GM19328 (cell line): ENCODE measurements around the gene OTOG.

ENCODE experiments used
- ATAC-seq: cut with Tn5 transposase; IDR thresholded peaks from one replicate; pipeline ENCODE4 v1.9.1; 2021; ENCODE audit warnings: mild to moderate bottlenecking, moderate library complexity; ENCODE audit not compliant: unreplicated experiment

Gene OTOG

DNA sequence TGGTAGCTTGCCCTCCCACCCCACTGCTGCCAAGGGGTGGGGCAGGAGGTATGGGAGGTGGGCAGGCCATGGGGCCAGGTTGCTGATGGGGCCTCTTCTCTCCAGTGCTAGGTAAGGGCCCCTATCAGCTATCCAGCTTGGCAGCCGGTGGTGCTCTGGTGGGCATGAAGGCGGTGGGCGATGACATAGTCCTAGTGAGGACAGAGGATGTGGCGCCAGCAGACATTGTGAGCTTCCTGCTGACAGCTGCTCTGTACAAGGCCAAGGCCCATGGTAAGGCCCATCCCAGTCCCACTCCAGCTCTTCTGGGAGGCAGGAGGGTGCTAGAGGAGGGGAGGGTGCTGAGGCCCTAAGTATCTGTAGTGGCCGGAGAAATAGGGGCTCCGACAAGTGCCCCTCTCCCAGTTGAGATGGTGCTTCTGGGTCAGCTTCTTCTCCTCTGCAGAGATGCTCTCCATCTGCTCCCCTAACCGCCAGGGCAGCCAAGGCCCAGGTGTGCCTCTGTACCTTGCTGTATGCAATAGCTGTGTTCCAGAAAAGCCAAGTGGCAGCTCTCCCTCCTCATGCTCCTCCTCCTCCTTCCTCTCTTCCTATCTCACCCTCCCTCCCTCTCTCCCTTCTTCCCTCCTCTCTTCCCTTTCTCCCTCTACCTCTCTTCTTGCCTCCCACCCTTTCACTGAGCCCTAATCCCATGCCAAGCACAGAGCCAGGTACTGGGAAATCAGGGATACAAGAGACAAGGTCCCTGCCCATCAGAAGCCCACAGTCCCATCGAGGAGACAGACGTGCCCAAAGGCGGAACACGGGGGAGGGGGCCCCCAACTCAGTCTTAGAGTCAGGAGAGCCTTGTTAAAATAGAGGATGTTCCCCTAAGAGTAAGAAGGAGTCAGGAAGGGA, 55.3 kb downstream of the OTOG start:
- no peak for ATAC-seq

DNA sequence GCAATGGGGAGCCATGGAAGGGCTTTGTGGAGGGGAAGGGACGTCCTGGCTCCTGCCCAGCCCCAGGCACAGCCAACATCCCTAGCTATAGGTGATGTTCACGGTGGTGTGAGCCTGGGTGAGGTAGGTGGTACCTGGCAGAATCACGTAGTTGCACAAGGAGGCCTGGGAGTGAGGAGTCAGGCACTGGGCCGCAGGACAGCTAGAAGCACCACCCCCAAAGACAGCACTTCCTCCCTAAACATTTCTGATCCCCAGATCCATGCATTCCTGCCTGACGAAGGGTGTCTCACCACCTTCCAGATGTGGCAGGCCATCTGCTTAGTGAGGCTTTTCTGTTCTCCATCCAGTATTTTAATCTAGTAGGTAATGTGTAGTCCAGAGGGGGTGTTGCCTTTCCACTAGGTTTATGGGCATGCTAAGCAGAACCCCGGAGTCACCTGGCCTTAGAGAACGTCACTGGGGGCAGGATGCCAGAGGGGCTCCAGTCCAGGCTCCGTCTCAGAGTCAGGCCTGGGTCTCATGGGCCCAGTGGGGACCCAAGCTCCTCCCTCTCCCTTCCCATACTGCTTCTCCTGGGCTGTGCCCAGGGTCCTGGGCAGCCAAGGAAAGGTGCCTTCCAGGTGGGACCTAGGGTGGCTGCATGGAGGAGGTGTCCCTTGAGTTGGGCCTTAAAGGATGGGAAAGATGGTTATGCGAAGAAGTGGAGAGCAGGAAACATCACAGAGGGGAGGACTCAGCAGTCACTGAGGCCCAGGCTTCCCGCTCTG, 56.2 kb downstream of the OTOG start:
- ATAC-seq, result no peak

DNA sequence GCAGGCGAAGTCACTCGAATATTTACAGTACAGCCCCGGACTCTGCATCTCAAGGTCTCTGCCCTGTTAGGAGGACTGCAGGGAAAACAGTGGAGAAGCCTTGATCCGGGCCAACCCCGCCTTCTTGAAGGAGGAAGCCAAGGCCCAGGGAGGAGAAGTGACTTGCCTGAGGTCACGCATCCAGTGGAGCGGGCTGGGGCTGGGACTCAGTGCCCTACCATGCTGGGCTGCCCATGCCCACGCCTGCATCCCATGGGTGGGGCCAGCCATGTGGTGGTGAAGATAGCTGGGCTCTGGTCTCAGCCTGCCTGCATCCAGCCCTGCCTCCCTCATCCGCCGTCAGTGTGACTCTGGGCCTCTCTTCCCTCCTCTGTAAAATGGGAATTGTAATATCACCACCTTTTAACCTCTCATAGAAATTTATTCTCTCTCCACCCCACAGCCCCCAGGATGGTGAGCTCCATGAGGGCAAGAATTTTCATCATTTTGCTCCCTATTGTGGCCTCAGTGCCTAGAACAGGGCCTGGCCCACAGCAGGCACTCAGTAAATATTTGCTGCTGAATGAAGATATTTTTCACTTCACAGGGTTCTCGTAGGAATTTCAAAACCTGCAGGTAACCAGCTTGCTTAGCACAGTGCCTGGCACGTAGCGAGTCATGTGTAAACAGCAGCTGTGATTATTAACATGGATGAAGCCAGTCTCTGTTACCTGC, 57.3 kb downstream of the OTOG start:
- ATAC-seq, result no peak

DNA sequence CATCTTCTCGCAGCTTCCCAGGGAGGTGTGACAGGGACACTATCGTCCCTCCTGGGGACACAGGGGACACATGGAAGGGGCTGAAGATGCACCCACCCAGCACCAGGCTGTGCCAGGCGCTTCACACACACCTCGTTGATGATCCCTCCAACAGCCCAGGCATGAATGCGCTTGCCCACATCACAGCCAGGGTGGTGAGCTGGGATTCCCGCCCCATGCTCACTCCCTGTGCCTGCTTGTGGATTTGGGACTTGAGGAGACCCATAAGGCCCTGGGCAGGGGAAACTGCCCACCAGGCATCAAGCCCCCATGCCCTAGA, 57.8 kb downstream of the OTOG start:
- no peak for ATAC-seq

DNA sequence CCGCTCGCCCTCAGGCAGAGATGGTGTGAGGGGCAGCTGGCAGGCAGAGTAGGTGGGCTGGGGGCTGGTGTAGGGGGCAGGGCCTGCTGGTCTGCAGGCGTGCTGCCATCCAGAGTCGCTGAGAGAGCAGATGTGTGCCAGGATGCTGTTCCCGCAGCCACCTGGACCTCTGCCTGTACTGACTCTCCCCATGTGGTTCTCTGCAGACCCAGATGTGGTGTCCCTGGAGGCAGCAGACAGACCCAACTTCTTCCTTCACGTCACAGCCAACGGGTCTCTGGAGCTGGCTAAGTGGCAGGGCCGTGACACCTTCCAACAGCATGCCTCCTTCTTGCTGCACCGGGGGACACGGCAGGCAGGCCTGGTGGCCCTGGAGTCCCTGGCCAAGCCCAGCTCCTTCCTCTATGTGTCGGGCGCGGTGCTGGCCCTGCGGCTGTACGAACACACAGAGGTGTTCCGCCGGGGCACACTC, 58.6 kb downstream of the OTOG start:
- no peak for ATAC-seq

DNA sequence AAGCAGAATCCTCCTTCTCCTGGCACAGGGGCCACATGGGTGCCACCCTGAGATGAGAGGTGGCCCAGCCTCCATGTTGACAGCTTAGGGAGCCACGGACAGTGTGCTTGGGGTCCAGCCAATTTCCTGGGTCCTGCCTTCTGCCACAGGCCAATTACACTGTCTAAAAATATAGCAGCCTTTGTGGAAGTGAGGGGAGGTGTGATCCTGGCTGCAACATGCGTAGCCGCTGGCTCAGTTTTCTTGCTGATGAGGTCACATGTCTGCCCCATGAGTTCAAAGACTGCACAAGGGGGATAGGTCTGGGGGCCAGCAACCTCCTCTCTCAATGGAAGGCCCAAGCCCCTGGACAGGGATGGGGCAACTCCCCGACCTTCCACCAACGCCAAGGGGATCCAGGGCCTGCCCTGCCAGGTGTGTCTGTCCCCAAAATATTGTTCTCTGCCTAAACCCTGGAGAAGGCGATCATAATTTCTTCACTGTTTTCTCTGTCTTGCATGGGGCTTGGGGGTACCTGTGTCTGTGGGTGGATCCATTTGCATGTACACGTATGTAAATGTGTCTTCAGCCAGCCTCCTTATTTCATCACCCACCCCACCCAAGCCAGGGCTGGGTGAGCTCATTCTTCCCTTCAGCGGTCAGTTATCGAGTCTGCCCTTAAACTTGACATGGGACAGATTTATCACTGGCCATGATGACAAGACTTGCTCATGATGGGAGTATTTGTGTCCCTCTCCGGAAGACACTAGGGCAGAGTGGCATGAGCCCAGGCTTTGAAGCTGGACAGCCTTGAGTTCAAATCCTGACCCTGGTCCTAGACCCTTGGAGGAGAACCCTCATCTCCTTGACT, 59.4 kb downstream of the OTOG start:
- ATAC-seq, result no peak

DNA sequence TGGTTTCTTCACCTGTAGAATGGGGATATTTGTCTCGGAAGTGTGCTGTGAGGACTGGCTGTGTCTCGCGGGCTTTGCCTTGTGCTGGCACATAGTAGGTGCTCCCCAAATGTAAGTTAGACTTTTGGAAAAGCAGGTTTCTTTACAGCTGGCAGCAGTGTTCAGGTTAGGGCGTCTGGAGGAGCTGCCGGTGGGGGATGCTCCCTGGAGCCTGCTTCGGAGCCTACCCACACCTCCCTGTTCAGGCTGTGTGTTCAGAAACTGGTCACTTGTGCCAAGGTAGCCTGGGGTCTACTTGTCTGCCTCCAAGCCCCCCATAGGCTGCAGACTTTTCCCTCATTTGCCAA, 60.0 kb downstream of the OTOG start:
- no peak for ATAC-seq

DNA sequence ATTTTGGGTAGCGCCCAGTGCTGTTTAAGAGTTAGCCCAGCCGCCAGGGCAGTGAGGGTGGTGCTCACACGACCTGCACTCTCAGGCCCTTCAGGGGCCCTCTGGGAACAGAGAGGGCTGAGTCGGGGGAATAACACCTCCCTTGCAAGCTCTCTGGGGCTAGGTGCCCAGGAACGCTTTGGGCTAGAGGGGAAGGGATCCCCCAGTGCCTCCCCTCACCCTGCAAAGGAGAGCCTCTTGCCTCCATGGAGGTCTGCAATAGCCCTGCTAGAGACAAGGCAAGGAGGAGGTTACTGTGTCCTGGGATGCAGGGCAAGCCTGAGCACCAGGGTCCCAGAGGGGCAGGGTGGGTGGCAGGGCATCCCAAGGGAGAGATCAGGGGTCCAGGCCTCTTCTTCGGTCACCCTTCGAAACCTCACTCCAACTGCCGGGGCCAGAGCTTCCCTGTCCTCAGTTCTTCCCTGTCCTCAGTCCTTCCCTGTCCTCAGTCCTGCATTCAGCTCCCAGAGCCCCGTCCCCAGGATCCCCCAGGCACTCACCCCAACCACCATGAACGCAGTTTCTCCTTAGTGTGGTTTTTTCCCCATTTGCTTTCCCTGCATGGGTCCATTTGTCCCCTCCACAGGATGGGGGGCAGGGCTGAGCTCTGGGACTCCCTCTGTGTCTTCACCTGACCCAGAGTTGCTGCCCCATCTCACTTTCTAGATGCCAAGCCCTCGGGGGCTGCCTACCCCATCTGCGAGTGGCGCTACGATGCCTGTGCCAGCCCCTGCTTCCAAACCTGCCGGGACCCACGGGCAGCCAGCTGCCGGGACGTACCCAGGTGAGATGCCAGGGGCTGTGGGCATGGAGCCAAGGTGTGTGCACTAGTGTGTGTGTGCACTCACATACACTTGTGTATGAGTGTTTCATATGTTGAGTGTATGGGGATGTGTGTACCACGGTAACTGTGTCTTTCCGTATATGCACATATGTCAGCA, 60.8 kb downstream of the OTOG start:
- ATAC-seq, result no peak

DNA sequence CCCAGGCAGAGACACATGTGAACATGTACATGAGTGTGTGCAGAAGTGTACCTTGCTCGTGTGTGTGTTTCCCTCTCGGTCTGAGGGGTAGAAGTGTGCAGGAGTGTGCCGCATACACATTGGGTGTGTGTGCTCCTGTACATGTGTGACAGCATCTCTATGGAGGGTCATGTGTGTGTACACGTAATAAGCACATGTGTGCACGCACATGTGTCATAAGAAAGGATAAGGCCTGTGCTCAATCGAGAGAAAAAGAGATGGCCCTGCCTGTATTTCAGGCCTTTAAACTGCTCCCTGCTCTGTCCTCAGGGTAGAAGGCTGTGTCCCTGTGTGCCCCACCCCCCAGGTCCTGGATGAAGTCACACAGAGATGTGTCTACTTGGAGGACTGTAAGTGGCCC, 61.8 kb downstream of the OTOG start:
- ATAC-seq, result no peak

DNA sequence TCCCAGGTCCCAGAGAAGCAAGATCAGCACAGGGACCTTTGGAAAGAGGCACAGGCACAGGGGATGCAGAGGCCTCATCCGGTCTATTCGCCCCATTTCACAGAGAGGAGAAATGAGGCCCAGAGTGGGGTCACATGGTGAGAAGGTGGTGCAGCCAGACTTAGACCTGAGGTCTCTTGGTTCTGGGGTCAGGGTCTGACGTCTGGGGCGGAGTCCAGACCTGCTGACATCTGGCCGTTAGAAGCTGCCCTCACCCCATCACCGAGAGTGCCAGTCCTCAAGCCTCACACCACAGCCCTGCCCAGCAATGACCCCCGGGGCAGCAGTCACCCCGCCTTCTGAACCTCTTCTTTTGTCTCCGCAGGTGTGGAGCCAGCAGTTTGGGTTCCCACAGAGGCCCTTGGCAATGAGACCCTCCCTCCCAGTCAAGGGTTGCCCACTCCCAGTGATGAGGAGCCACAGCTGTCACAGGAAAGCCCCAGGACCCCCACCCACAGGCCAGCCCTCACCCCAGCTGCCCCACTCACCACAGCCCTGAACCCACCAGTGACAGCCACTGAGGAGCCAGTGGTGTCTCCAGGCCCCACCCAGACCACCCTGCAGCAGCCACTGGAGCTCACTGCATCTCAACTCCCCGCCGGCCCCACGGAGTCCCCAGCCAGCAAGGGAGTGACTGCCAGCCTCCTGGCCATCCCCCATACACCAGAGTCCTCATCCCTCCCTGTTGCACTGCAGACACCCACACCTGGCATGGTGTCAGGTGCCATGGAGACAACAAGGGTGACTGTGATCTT, 62.4 kb downstream of the OTOG start:
- ATAC-seq, result no peak

DNA sequence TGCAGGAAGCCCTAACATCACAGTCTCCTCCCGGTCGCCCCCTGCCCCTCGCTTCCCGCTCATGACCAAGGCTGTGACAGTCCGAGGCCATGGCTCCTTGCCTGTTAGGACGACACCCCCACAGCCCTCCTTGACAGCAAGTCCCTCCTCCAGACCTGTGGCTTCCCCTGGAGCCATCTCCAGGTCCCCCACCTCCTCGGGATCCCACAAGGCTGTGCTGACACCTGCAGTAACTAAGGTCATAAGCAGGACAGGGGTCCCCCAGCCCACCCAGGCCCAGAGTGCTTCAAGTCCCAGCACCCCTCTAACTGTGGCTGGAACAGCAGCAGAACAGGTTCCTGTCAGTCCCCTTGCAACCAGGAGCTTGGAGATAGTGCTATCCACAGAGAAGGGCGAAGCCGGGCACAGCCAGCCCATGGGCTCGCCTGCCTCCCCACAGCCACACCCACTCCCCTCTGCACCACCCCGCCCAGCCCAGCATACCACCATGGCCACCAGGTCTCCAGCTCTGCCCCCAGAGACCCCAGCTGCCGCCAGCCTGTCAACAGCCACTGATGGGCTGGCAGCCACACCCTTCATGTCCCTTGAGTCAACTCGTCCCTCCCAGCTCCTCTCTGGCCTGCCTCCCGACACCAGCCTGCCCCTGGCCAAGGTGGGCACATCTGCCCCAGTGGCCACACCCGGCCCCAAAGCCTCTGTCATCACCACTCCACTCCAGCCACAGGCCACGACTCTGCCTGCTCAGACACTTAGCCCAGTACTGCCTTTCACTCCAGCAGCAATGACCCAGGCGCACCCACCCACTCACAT, 63.2 kb downstream of the OTOG start:
- no peak for ATAC-seq

DNA sequence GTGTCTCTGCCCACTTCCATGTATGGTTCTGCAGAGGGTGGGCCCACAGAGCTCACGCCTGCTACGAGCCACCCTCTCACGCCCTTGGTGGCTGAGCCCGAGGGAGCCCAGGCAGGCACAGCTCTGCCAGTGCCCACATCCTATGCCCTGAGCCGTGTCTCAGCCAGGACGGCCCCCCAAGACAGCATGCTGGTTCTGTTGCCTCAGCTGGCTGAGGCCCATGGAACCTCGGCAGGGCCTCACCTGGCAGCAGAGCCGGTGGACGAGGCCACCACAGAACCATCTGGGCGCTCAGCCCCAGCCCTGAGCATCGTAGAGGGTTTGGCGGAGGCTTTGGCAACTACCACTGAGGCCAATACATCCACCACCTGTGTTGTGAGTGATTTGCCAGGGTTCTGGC, 64.0 kb downstream of the OTOG start:
- ATAC-seq, result no peak

DNA sequence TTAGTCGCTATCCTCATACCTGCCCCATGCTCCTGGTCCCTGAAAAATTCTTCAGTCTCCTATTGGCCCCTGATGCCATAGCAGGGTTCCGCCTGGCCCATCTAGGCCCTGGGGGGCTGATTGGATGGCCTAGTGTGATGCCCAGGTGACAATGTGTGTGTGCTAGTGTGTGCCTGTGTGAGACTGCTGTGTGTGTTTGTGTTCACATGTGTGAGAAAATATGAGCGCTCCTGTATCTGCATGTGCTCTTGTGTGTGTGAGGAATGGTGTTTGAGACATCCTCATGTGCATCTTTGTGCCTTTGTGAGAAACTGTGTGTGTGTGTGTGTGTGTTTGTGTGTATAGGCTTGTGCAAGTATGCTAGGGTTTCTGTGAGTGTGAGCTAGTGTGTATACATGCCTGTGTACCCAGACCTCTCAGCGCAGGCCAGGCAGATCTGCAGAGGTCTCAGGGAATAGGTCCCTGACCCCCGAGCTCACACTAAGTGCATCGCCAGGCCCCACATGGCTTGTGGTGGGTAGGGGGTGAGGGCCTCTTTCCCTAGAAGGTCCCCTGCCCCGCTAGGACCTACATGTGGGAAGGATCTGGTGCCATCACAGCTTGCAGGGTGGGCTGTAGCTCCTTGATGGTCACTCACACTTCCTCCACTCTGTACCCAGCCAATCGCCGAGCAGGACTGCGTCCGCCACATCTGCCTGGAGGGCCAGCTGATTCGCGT, 64.6 kb downstream of the OTOG start:
- ATAC-seq, result no peak

DNA sequence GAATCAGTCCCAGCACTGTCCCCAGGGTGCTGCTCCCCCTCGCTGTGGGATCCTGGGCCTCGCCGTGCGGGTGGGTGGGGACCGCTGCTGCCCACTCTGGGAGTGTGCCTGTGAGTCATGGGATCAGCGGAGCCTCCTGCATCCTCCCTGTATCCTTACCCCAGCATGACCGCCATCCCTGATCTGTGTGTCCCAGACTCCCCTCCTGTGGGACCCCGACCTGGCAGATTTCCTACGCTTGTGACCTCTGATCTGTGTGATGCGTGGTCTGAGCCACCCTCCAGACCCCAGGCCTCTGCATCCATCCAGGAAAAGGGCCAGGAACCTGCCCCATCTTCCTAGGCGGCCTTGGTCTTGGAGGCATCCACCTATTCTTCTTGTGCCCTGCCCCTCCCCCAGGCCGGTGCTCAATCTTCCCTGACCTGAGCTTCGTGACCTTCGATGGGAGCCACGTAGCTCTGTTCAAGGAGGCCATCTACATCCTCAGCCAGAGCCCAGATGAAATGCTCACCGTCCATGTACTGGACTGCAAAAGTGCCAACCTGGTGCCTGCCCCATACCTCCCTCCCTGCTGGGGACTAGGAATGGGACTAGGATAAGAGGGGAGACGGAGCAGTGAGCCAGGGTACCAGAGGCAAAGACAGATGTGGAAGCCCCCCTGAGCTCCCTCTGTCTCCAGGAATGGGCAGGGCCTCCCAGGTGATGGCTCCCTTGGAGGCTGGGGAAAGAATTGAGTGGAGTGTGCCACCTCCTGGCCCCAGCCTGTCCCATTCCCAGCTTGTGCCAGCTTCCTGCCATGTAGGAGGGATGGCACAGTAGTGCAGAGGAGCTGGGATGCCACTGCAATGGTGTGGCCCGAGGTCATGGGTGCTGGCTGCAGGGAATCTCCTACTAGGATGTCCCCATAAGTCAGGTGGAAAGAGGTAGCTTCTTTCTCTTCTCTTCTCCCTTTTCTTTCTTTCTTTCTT, 65.4 kb downstream of the OTOG start:
- ATAC-seq, result no peak

DNA sequence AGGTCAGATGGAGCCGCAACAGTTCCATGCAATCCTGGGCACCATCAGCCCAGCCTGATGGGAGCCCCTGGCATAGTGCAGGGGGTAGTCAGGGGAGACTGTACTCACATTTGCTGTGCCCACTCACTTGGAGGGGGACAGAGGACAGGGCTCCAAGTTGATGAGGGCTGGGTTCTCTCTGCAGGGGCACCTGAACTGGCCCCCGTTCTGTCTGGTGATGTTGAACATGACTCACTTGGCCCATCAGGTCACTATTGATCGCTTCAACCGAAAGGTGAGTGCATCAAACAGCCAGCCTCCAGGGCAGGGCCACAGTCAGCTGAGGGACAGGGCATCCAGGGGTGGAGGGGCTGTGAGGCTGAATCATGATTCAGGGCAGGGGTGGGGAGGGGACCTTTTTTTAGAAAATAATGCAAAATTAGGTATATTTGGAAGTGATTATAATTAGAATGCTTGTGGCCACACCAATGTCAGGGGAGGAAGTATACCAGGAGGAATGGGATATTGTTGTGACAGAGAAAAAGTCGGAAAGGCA, 66.4 kb downstream of the OTOG start:
- ATAC-seq, result no peak

DNA sequence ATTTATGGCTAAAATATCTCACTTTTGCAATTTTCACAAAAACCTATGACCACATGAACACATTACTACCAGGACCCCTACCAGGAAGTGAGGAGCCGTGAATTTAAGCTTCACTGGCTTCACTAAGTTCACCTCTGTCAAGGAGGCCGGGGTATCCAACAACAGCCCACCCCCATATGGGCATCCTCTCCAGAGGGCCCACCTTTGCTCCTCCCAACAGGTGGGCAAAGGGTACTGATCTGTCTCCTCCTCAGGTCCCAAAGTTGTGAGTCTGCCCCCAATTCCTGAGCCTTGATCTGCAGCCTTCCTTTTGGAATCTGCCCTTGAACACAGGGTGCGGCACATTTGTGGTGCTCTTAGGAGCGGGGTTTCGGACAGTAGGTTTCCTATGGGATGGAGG, 66.9 kb downstream of the OTOG start:
- no peak for ATAC-seq
